Measurements from ENCODE around the gene DHX34.

DNA sequence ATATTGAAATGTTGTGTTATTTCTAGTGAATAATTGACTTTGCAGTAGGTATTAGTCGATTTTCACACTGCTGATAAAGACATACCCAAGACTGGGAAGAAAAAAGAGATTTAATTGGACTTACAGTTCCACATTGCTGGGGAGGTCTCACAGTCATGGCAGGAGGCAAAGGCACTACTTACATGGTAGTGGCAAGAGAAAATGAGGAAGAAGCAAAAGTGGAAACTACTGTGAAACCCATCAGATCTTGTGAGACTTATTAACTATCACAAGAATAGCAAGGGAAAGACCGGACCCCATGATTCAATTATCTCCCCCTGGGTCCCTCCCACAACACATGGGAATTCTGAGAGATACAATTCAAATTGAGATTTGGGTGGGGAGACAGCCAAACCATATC is 27.1 kb upstream of the DHX34 start:
- TF ChIP-seq, protein P1, sequence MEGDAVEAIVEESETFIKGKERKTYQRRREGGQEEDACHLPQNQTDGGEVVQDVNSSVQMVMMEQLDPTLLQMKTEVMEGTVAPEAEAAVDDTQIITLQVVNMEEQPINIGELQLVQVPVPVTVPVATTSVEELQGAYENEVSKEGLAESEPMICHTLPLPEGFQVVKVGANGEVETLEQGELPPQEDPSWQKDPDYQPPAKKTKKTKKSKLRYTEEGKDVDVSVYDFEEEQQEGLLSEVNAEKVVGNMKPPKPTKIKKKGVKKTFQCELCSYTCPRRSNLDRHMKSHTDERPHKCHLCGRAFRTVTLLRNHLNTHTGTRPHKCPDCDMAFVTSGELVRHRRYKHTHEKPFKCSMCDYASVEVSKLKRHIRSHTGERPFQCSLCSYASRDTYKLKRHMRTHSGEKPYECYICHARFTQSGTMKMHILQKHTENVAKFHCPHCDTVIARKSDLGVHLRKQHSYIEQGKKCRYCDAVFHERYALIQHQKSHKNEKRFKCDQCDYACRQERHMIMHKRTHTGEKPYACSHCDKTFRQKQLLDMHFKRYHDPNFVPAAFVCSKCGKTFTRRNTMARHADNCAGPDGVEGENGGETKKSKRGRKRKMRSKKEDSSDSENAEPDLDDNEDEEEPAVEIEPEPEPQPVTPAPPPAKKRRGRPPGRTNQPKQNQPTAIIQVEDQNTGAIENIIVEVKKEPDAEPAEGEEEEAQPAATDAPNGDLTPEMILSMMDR (conservative IDR thresholded peaks at IDR 0.05 in 1 of 2, IDR thresholded peaks at IDR 0.05 in 1 of 2; ENCODE audit: low read depth in 1 of 2, low read length in 2 of 2): no peak
- TF ChIP-seq EZH2 (IDR thresholded peaks at IDR 0.05; ENCODE audit: low read length, missing control alignments): no peak

Measured in fibroblast of lung (primary cell).